OCI-LY1 (cell line): ENCODE data around the gene ZBTB20.

Source experiments
- CTCF ChIP-seq: fragments of 200-600 bp; sonication (generic), shearing (Covaris generic); IDR thresholded peaks from 2 replicates; pipeline ENCODE4 v1.5.1; 2017; ENCODE audit warnings: mild to moderate bottlenecking, antibody characterized with exemption, low read length, moderate library complexity, mixed read lengths
- EZH2 ChIP-seq: fragments of 200-600 bp; sonication (generic), shearing (Covaris generic); IDR thresholded peaks from 2 replicates; pipeline ENCODE4 v1.8.0; 2017; ENCODE audit warnings: borderline replicate concordance, mixed run types, mild to moderate bottlenecking, antibody characterized with exemption, low read length, moderate library complexity, mixed read lengths

- TF ChIP-seq CTCF, result no peak
- no peak for TF ChIP-seq EZH2
Measured at GRCh38 chr3:114642951-114643741, 503.9 kb downstream of the ZBTB20 start.
